Measurements from ENCODE around the gene PPIE.
"Not testable (repeated sequence)": the region's sequence is repeated elsewhere in the genome, so short reads cannot be mapped to it uniquely, and the experiment has no call there.

PPIE gene

GRCh38 chr1:39760074-39761008 lies 21.7 kb downstream of the PPIE start:
- H3K36me3 ChIP-seq (ENCODE audit: insufficient read depth, low read length), result peaks cover 13% of the 10 kb centered on the region
- H3K27me3 ChIP-seq (ENCODE audit: insufficient read depth, low read length), result no peaks in the 10 kb centered on the region
- H3K4me3 ChIP-seq (ENCODE audit: low read length), result no peak overlapping the region
- H3K9ac ChIP-seq (ENCODE audit: low read depth, low read length), result no peak overlapping the region
- WGBS, result 93% methylated on average over 16 of the region's 16 CpGs
- H3K9me3 ChIP-seq (ENCODE audit: insufficient read depth, low read depth, low read length), result no peaks in the 10 kb centered on the region
- H3K27ac ChIP-seq (ENCODE audit: low read depth, low read length), result no peak overlapping the region
- no peaks in the 10 kb centered on the region for H3K4me1 ChIP-seq (ENCODE audit: insufficient read depth, low read length)

- WGBS, result 85% methylated on average over 9 of the region's 9 CpGs
- Histone ChIP-seq H3K36me3 (ENCODE audit: insufficient read depth, low read length) (peaks cover 9% of the 10 kb centered on the region; the same call in 1 of the 2 replicates), H3K27ac (ENCODE audit: low read depth, low read length) (no peak overlapping the region), H3K9me3 (ENCODE audit: insufficient read depth, low read depth, low read length) (no peaks in the 10 kb centered on the region), H3K27me3 (ENCODE audit: insufficient read depth, low read length) (no peaks in the 10 kb centered on the region), H3K4me1 (ENCODE audit: insufficient read depth, low read length) (no peaks in the 10 kb centered on the region), H3K4me3 (ENCODE audit: low read length) (no peak overlapping the region), H3K9ac (ENCODE audit: low read depth, low read length) (no peak overlapping the region)
Observed at GRCh38 chr1:39761016-39761415, 22.3 kb downstream of the PPIE start.

GRCh38 chr1:39761557-39762260 lies 23.0 kb downstream of the PPIE start:
- no peak overlapping the region for H3K27ac ChIP-seq (ENCODE audit: low read depth, low read length)
- H3K4me3 ChIP-seq (ENCODE audit: low read length), result no peak overlapping the region
- WGBS, result 91% methylated on average over 16 of the region's 16 CpGs
- H3K36me3 ChIP-seq (ENCODE audit: insufficient read depth, low read length), result peaks cover 9% of the 10 kb centered on the region; the same call in 1 of the 2 replicates
- no peaks in the 10 kb centered on the region for H3K9me3 ChIP-seq (ENCODE audit: insufficient read depth, low read depth, low read length)
- H3K27me3 ChIP-seq (ENCODE audit: insufficient read depth, low read length), result no peaks in the 10 kb centered on the region
- no peaks in the 10 kb centered on the region for H3K4me1 ChIP-seq (ENCODE audit: insufficient read depth, low read length)
- no peak overlapping the region for H3K9ac ChIP-seq (ENCODE audit: low read depth, low read length)

- H3K9ac ChIP-seq (ENCODE audit: low read depth, low read length), result no peak overlapping the region
- WGBS, result 93% methylated on average over 24 of the region's 30 CpGs
- no peak overlapping the region for H3K27ac ChIP-seq (ENCODE audit: low read depth, low read length)
- H3K4me3 ChIP-seq (ENCODE audit: low read length), result no peak overlapping the region
- no peaks in the 10 kb centered on the region for H3K27me3 ChIP-seq (ENCODE audit: insufficient read depth, low read length)
- no peaks in the 10 kb centered on the region for H3K9me3 ChIP-seq (ENCODE audit: insufficient read depth, low read depth, low read length)
- H3K4me1 ChIP-seq (ENCODE audit: insufficient read depth, low read length), result no peaks in the 10 kb centered on the region
- H3K36me3 ChIP-seq (ENCODE audit: insufficient read depth, low read length), result peaks cover 3% of the 10 kb centered on the region; the same call in 1 of the 2 replicates
Observed at GRCh38 chr1:39762550-39763540, 24.2 kb downstream of the PPIE start.

GRCh38 chr1:39763619-39764374 lies 25.1 kb downstream of the PPIE start:
- not testable (repeated sequence) for H3K27ac ChIP-seq (ENCODE audit: low read depth, low read length); H3K36me3 ChIP-seq (ENCODE audit: insufficient read depth, low read length)
- 92% methylated on average over 13 of the region's 18 CpGs for WGBS

GRCh38 chr1:39764512-39764911 lies 25.8 kb downstream of the PPIE start:
- not testable (repeated sequence) for H3K9ac ChIP-seq (ENCODE audit: low read depth, low read length); H3K9me3 ChIP-seq (ENCODE audit: insufficient read depth, low read depth, low read length); H3K36me3 ChIP-seq (ENCODE audit: insufficient read depth, low read length); H3K27ac ChIP-seq (ENCODE audit: low read depth, low read length); H3K27me3 ChIP-seq (ENCODE audit: insufficient read depth, low read length); H3K4me1 ChIP-seq (ENCODE audit: insufficient read depth, low read length); H3K4me3 ChIP-seq (ENCODE audit: low read length)
- WGBS, result 93% methylated on average over 7 of the region's 19 CpGs

More at GRCh38 chr1:39763619-39764374, 25.1 kb downstream of the PPIE start:
- not testable (repeated sequence) for H3K27me3 ChIP-seq (ENCODE audit: insufficient read depth, low read length); H3K4me3 ChIP-seq (ENCODE audit: low read length); H3K9me3 ChIP-seq (ENCODE audit: insufficient read depth, low read depth, low read length); H3K9ac ChIP-seq (ENCODE audit: low read depth, low read length); H3K4me1 ChIP-seq (ENCODE audit: insufficient read depth, low read length)

- not testable (repeated sequence) for H3K4me3 ChIP-seq (ENCODE audit: low read length); H3K36me3 ChIP-seq (ENCODE audit: insufficient read depth, low read length); H3K9ac ChIP-seq (ENCODE audit: low read depth, low read length); H3K9me3 ChIP-seq (ENCODE audit: insufficient read depth, low read depth, low read length); H3K27ac ChIP-seq (ENCODE audit: low read depth, low read length); H3K4me1 ChIP-seq (ENCODE audit: insufficient read depth, low read length)
- WGBS, result 80% methylated on average over 1 of the region's 5 CpGs
- peaks cover 13% of the 10 kb centered on the region for H3K27me3 ChIP-seq (ENCODE audit: insufficient read depth, low read length)
Observed at GRCh38 chr1:39766466-39766865, 27.8 kb downstream of the PPIE start.

- WGBS, result 88% methylated on average over 13 of the region's 19 CpGs
- H3K36me3 ChIP-seq (ENCODE audit: insufficient read depth, low read length); H3K4me3 ChIP-seq (ENCODE audit: low read length); H3K9ac ChIP-seq (ENCODE audit: low read depth, low read length); H3K27ac ChIP-seq (ENCODE audit: low read depth, low read length); H3K9me3 ChIP-seq (ENCODE audit: insufficient read depth, low read depth, low read length); H3K4me1 ChIP-seq (ENCODE audit: insufficient read depth, low read length): not testable (repeated sequence)
- H3K27me3 ChIP-seq (ENCODE audit: insufficient read depth, low read length), result peaks cover 22% of the 10 kb centered on the region
Observed at GRCh38 chr1:39769502-39769901, 30.8 kb downstream of the PPIE start.

- not testable (repeated sequence) for H3K4me1 ChIP-seq (ENCODE audit: insufficient read depth, low read length); H3K9me3 ChIP-seq (ENCODE audit: insufficient read depth, low read depth, low read length); H3K4me3 ChIP-seq (ENCODE audit: low read length); H3K27ac ChIP-seq (ENCODE audit: low read depth, low read length); H3K9ac ChIP-seq (ENCODE audit: low read depth, low read length); H3K36me3 ChIP-seq (ENCODE audit: insufficient read depth, low read length)
- peaks cover 24% of the 10 kb centered on the region for H3K27me3 ChIP-seq (ENCODE audit: insufficient read depth, low read length)
- 93% methylated on average over 17 of the region's 71 CpGs for WGBS
Observed at GRCh38 chr1:39770100-39771021, 31.7 kb downstream of the PPIE start.
